Thyroid gland (tissue), 4 donors: ENCODE measurements around the gene BTF3L4. TPM values are rescaled to one million over a fixed set of nuclear protein-coding genes. Genes with fewer than 3 reads are reported as not detected.

Source experiments
- DNase-seq, 2 donors: peaks; one replicate each; pipeline ENCODE4 v3.0.0-alpha.2; 2019
- H3K27ac ChIP-seq, 3 donors: fragments of 200-600 bp; sonication (generic); 1 replicate in 2 of 3; 2 replicates in 1 of 3; pipeline ENCODE4 v1.5.1; 2016 to 2019; ENCODE audit warnings: mild to moderate bottlenecking in 1 of 3, moderate library complexity in 1 of 3
- H3K27me3 ChIP-seq: fragments of 200-600 bp; sonication (generic); one replicate; pipeline ENCODE4 v1.5.1; 2019
- H3K36me3 ChIP-seq, 2 donors: fragments of 200-600 bp; sonication (generic); one replicate each; pipeline ENCODE4 v1.5.1; 2016 to 2019
- H3K4me1 ChIP-seq, 2 donors: fragments of 200-600 bp; sonication (generic); one replicate each; pipeline ENCODE4 v1.5.1; 2017 to 2019
- H3K4me3 ChIP-seq, 3 donors: fragments of 200-600 bp; sonication (generic); replicated peaks in 1 of 3; 1 replicate in 2 of 3; 2 replicates in 1 of 3; pipeline ENCODE4 v1.5.1; 2016; ENCODE audit warnings: mild to moderate bottlenecking in 1 of 3
- H3K9me3 ChIP-seq: fragments of 200-600 bp; sonication (generic); one replicate; pipeline ENCODE4 v1.5.1; 2017
- CTCF ChIP-seq, 6 experiments: fragments of 200-600 bp in 3 of 6; fragments of 450-650 bp in 3 of 6; sonication (generic) in 3 of 6; IDR thresholded peaks; one replicate each; pipeline ENCODE4 v1.5.1; 2016 to 2019; ENCODE audit warnings: antibody characterized with exemption in 6 of 6, mild to moderate bottlenecking in 2 of 6, inconsistent platforms in 1 of 6, moderate library complexity in 1 of 6
- POLR2A ChIP-seq, 2 donors: fragments of 450-650 bp; IDR thresholded peaks; one replicate each; pipeline ENCODE4 v1.6.1; 2017; ENCODE audit warnings: antibody characterized with exemption in 2 of 2, mild to moderate bottlenecking in 2 of 2, moderate library complexity in 1 of 2
- WGBS, 2 donors: methylation state at CpG; one replicate each; pipeline ENCODE4 v1.1.5; 2017; 5-methylcytosine and 5-hydroxymethylcytosine counted together
- intact Hi-C: fragments of 100-400 bp; cut with DNase I; formaldehyde crosslinking; loops from one replicate; pipeline ENCODE4 v1.15.1; 2023
- total RNA-seq, 4 donors: library from RNA; depleted of rRNA; stranded (reverse); fragments of >200 nt; gene quantifications; one replicate each; pipeline ENCODE4 v1.2.3, GENCODE V29; 2016

Gene BTF3L4
- total RNA-seq, 4 donors from 2014 or later, result 40.5 to 69.7 (median 54.5) TPM

- TF ChIP-seq CTCF (IDR thresholded peaks at IDR 0.05), result no peak
- TF ChIP-seq POLR2A (IDR thresholded peaks at IDR 0.05), result no peak
- intact Hi-C loops, result no loop called here
- DNase-seq, result no peak
- H3K9me3 ChIP-seq, result no peaks in the 10 kb centered on the region
- no peaks in the 10 kb centered on the region for H3K4me1 ChIP-seq
- H3K27ac ChIP-seq, result no peak overlapping the region
- H3K36me3 ChIP-seq, result no peaks in the 10 kb centered on the region
- no peaks in the 10 kb centered on the region for H3K27me3 ChIP-seq
- no peak overlapping the region for H3K4me3 ChIP-seq
These were observed 55.4 kb downstream of the BTF3L4 start for GRCh38 chr1:52111492-52111891.

GRCh38 chr1:52112489-52112888, 56.4 kb downstream of the BTF3L4 start:
- intact Hi-C loops, result no loop called here

GRCh38 chr1:52119301-52120079, 63.4 kb downstream of the BTF3L4 start:
- no peak for DNase-seq
- intact Hi-C loops, result no loop called here
- no peak for TF ChIP-seq POLR2A (IDR thresholded peaks at IDR 0.05)
- TF ChIP-seq CTCF (IDR thresholded peaks at IDR 0.05), result no peak
- H3K27me3 ChIP-seq, result no peaks in the 10 kb centered on the region
- no peaks in the 10 kb centered on the region for H3K9me3 ChIP-seq
- H3K27ac ChIP-seq, result no peak overlapping the region
- no peaks in the 10 kb centered on the region for H3K4me1 ChIP-seq
- H3K36me3 ChIP-seq, result no peaks in the 10 kb centered on the region
- no peak overlapping the region for H3K4me3 ChIP-seq
- WGBS, 2 donors, result 68 to 77% methylated on average over 12 of the region's 12 CpGs

More at GRCh38 chr1:52112489-52112888, 56.4 kb downstream of the BTF3L4 start:
- no peak for DNase-seq
- H3K27me3 ChIP-seq, result no peaks in the 10 kb centered on the region
- no peaks in the 10 kb centered on the region for H3K9me3 ChIP-seq
- H3K36me3 ChIP-seq, result no peaks in the 10 kb centered on the region
- 93 to 97% methylated on average over 3 of the region's 3 CpGs for WGBS, 2 donors
- TF ChIP-seq POLR2A (IDR thresholded peaks at IDR 0.05) (no peak), CTCF (IDR thresholded peaks at IDR 0.05) (no peak)
- no peaks in the 10 kb centered on the region for H3K4me1 ChIP-seq
- H3K27ac ChIP-seq, result no peak overlapping the region
- H3K4me3 ChIP-seq, result no peak overlapping the region

GRCh38 chr1:52122384-52122783, 66.3 kb downstream of the BTF3L4 start:
- Histone ChIP-seq H3K4me3 (no peak overlapping the region), H3K36me3 (no peaks in the 10 kb centered on the region), H3K27me3 (no peaks in the 10 kb centered on the region), H3K4me1 (no peaks in the 10 kb centered on the region), H3K9me3 (no peaks in the 10 kb centered on the region), H3K27ac (no peak overlapping the region)
- no peak for DNase-seq
- no peak for TF ChIP-seq CTCF (IDR thresholded peaks at IDR 0.05)
- TF ChIP-seq POLR2A (IDR thresholded peaks at IDR 0.05), result no peak
- intact Hi-C loops, result no loop called here
- WGBS, 2 donors, result 71 to 81% methylated on average over 2 of the region's 2 CpGs

- intact Hi-C loops, result no loop called here
- no peak overlapping the region for H3K4me3 ChIP-seq
- no peaks in the 10 kb centered on the region for H3K27me3 ChIP-seq
- H3K27ac ChIP-seq, result no peak overlapping the region
- H3K36me3 ChIP-seq, result no peaks in the 10 kb centered on the region
- WGBS, 2 donors, result 92 to 95% methylated on average over 6 of the region's 6 CpGs
- no peak for TF ChIP-seq CTCF (IDR thresholded peaks at IDR 0.05)
- TF ChIP-seq POLR2A (IDR thresholded peaks at IDR 0.05), result no peak
- DNase-seq, result no peak
- H3K9me3 ChIP-seq, result no peaks in the 10 kb centered on the region
- H3K4me1 ChIP-seq, result no peaks in the 10 kb centered on the region
These were observed 67.5 kb downstream of the BTF3L4 start for GRCh38 chr1:52123622-52124021.
